Neuronal stem cell (in vitro differentiated cells): ENCODE measurements around the gene AKAP6.

ENCODE experiments used
- DNase-seq: peaks from one replicate; pipeline ENCODE4 v3.0.0-alpha.2; 2013; ENCODE audit warnings: low spot score
- H2AFZ ChIP-seq: one replicate; pipeline ENCODE4 v1.6.1; 2013; ENCODE audit warnings: mild to moderate bottlenecking, low read length, inconsistent platforms
- H2AK5ac ChIP-seq: 2 replicates; pipeline ENCODE4 v1.6.1; 2013; ENCODE audit warnings: low read depth, mild to moderate bottlenecking, inconsistent platforms, low read length, moderate library complexity, mixed read lengths
- H2BK120ac ChIP-seq: 2 replicates; pipeline ENCODE4 v1.6.1; 2013; ENCODE audit warnings: low read depth, mild to moderate bottlenecking, inconsistent platforms, low read length, moderate library complexity, mixed read lengths
- H2BK12ac ChIP-seq: one replicate; pipeline ENCODE4 v1.6.1; 2013; ENCODE audit warnings: low read length, inconsistent platforms
- H2BK15ac ChIP-seq: 2 replicates; pipeline ENCODE4 v1.6.1; 2013; ENCODE audit warnings: mild to moderate bottlenecking, low read length, inconsistent platforms, mixed read lengths
- H2BK5ac ChIP-seq: one replicate; pipeline ENCODE4 v1.6.1; 2013; ENCODE audit warnings: inconsistent platforms, mild to moderate bottlenecking, low read length, moderate library complexity
- H3K14ac ChIP-seq: one replicate; pipeline ENCODE4 v1.6.1; 2013; ENCODE audit warnings: low read length, inconsistent platforms
- H3K18ac ChIP-seq: 2 replicates; pipeline ENCODE4 v1.6.1; 2013; ENCODE audit warnings: low read length, inconsistent platforms
- H3K23ac ChIP-seq: 2 replicates; pipeline ENCODE4 v1.6.1; 2013; ENCODE audit warnings: low read depth, mild to moderate bottlenecking, mixed read lengths, low read length, inconsistent platforms; ENCODE audit not compliant: poor library complexity
- H3K27ac ChIP-seq: replicated peaks from 3 replicates; pipeline ENCODE4 v1.5.1; 2013; ENCODE audit warnings: low read length, inconsistent platforms
- H3K27me3 ChIP-seq, 3 experiments: 2 replicates each; pipeline ENCODE4 v1.6.1; 2013; ENCODE audit warnings: low read length in 3 of 3, mild to moderate bottlenecking in 2 of 3, inconsistent platforms in 1 of 3, low read depth in 1 of 3, mixed read lengths in 1 of 3, moderate library complexity in 1 of 3; ENCODE audit not compliant: control insufficient read depth in 3 of 3, insufficient read depth in 3 of 3
- H3K36me3 ChIP-seq, 2 donors: replicated peaks in 1 of 2; 2 replicates each; pipeline ENCODE4 v1.6.1; 2013; ENCODE audit warnings: low read length in 2 of 2; ENCODE audit not compliant: control insufficient read depth in 2 of 2, insufficient read depth in 2 of 2
- H3K4ac ChIP-seq: 2 replicates; pipeline ENCODE4 v1.6.1; 2013; ENCODE audit warnings: inconsistent platforms, mild to moderate bottlenecking, low read length, moderate library complexity
- H3K4me1 ChIP-seq, 2 donors: 1 replicate in 1 of 2; 2 replicates in 1 of 2; pipeline ENCODE4 v1.6.1; 2013; ENCODE audit warnings: low read length in 2 of 2, low read depth in 1 of 2; ENCODE audit not compliant: control insufficient read depth in 2 of 2, insufficient read depth in 1 of 2
- H3K4me2 ChIP-seq: one replicate; pipeline ENCODE4 v1.6.1; 2013; ENCODE audit warnings: mild to moderate bottlenecking, low read length, inconsistent platforms; ENCODE audit not compliant: insufficient read depth, poor library complexity, severe bottlenecking
- H3K4me3 ChIP-seq, 2 donors: 2 replicates each; pipeline ENCODE4 v1.5.1; 2013; ENCODE audit warnings: low read length in 2 of 2, mild to moderate bottlenecking in 2 of 2, inconsistent platforms in 1 of 2, moderate library complexity in 1 of 2
- H3K79me1 ChIP-seq: one replicate; pipeline ENCODE4 v1.6.1; 2013; ENCODE audit warnings: low read depth, mild to moderate bottlenecking, inconsistent platforms, low read length, moderate library complexity
- H3K9ac ChIP-seq: one replicate; pipeline ENCODE4 v1.6.1; 2013; ENCODE audit warnings: mild to moderate bottlenecking, low read depth, low read length, inconsistent platforms; ENCODE audit not compliant: poor library complexity
- H3K9me3 ChIP-seq, 2 donors: replicated peaks in 1 of 2; 2 replicates each; pipeline versions ENCODE3 to v1.6.1; 2013; ENCODE audit warnings: low read length in 2 of 2, mild to moderate bottlenecking in 2 of 2, inconsistent platforms in 1 of 2, low read depth in 1 of 2, mixed read lengths in 1 of 2, moderate library complexity in 1 of 2; ENCODE audit not compliant: control insufficient read depth in 2 of 2, insufficient read depth in 1 of 2
- H4K8ac ChIP-seq: one replicate; pipeline ENCODE4 v1.6.1; 2013; ENCODE audit warnings: low read depth, mild to moderate bottlenecking, inconsistent platforms, low read length, moderate library complexity
- H4K91ac ChIP-seq: one replicate; pipeline ENCODE4 v1.6.1; 2013; ENCODE audit warnings: low read length, low read depth, mild to moderate bottlenecking, inconsistent platforms; ENCODE audit not compliant: poor library complexity
- WGBS, 2 donors: extraction: QIAGEN DNeasy Blood & Tissue Kit; methylation state at CpG; one replicate each; pipeline ENCODE4 v1.1.7; 2013; ENCODE audit warnings: missing lambda C conversion rate in 2 of 2, mixed read lengths in 1 of 2; ENCODE audit not compliant: insufficient read length in 2 of 2, insufficient replicate concordance in 1 of 2; ENCODE audit errors: extremely low coverage in 2 of 2; 5-methylcytosine and 5-hydroxymethylcytosine counted together

AKAP6 gene

GRCh38 chr14:32677129-32677780 is 348.2 kb downstream of the AKAP6 start:
- Histone ChIP-seq H3K18ac (no peak overlapping the region), H3K9ac (no peak overlapping the region), H3K4me2 (no peak overlapping the region), H4K91ac (no peak overlapping the region), H2BK5ac (no peak overlapping the region), H2BK120ac (no peak overlapping the region), H3K79me1 (no peaks in the 10 kb centered on the region), H2BK12ac (no peak overlapping the region), H3K4me3 (no peak overlapping the region), H3K23ac (no peak overlapping the region), H3K4me1 (peaks cover 5 to 12% of the 10 kb centered on the region in 2 donors), H3K9me3 (peaks cover 0 to 2% of the 10 kb centered on the region in 2 donors), H3K14ac (no peak overlapping the region), H3K36me3 (no peaks in the 10 kb centered on the region), H3K27ac (no peak overlapping the region), H2BK15ac (no peak overlapping the region), H2AFZ (no peak overlapping the region), H3K27me3 (no peaks in the 10 kb centered on the region), H3K4ac (no peak overlapping the region), H2AK5ac (no peak overlapping the region), H4K8ac (no peak overlapping the region)
- whole genome bisulfite sequencing, 2 donors, result no CpG with 5 or more reads among the region's 5 CpGs
- DNase-seq, result no peak

DNA sequence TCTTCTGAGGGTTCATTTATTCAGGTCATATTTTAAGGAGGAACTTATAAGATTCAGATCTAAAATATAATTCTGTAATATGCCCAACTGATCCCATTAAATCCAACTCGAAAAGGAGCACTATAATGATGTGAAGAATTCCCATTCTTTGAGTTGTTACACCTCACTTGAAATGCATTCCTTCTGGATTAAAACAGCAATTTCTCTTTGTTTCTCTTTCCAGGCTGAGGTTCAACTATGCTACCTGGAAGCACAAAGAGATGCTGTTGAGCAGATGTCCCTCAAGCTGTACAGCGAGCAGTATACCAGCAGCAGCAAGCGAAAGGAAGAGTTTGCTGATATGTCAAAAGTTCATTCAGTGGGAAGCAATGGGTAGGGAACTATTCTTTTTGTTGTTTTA is 349.0 kb downstream of the AKAP6 start:
- H3K79me1 ChIP-seq, result no peaks in the 10 kb centered on the region
- no CpG with 5 or more reads among the region's 3 CpGs for WGBS, 2 donors

GRCh38 chr14:32679927-32680612 is 351.0 kb downstream of the AKAP6 start:
- H4K91ac ChIP-seq, result no peak overlapping the region
- no peaks in the 10 kb centered on the region for H3K79me1 ChIP-seq
- no peak overlapping the region for H2BK12ac ChIP-seq
- H2BK120ac ChIP-seq, result no peak overlapping the region
- no peak overlapping the region for H2AK5ac ChIP-seq
- H3K14ac ChIP-seq, result no peak overlapping the region
- no peak overlapping the region for H2BK5ac ChIP-seq
- H3K18ac ChIP-seq, result no peak overlapping the region
- H3K4me1 ChIP-seq, result peaks cover 5 to 12% of the 10 kb centered on the region in 2 donors
- no CpG with 5 or more reads among the region's 2 CpGs for WGBS, 2 donors
- no peak overlapping the region for H2BK15ac ChIP-seq
- H2AFZ ChIP-seq, result peak overlapping the region; percentile 36
- no peak overlapping the region for H3K4ac ChIP-seq
- no peak overlapping the region for H3K9ac ChIP-seq
- DNase-seq, result no peak
- no peak overlapping the region for H3K4me3 ChIP-seq
- no peaks in the 10 kb centered on the region for H3K9me3 ChIP-seq
- no peak overlapping the region for H4K8ac ChIP-seq
- no peaks in the 10 kb centered on the region for H3K36me3 ChIP-seq
- H3K27me3 ChIP-seq, result no peaks in the 10 kb centered on the region
- no peak overlapping the region for H3K23ac ChIP-seq
- H3K4me2 ChIP-seq, result no peak overlapping the region
- H3K27ac ChIP-seq, result no peak overlapping the region

More for the DNA sequence above, 349.0 kb downstream of the AKAP6 start:
- H3K18ac ChIP-seq, result no peak overlapping the region
- no peak overlapping the region for H2BK5ac ChIP-seq
- H4K91ac ChIP-seq, result no peak overlapping the region
- no peak overlapping the region for H3K14ac ChIP-seq
- no peak overlapping the region for H2BK120ac ChIP-seq
- H3K4me2 ChIP-seq, result no peak overlapping the region
- no peak overlapping the region for H4K8ac ChIP-seq
- no peak overlapping the region for H3K9ac ChIP-seq
- H2AFZ ChIP-seq, result no peak overlapping the region
- no peak overlapping the region for H2AK5ac ChIP-seq
- no peaks in the 10 kb centered on the region for H3K9me3 ChIP-seq
- no peak overlapping the region for H2BK12ac ChIP-seq
- H3K27ac ChIP-seq, result no peak overlapping the region
- no peak overlapping the region for H3K23ac ChIP-seq
- H3K36me3 ChIP-seq, result no peaks in the 10 kb centered on the region
- H3K27me3 ChIP-seq, result no peaks in the 10 kb centered on the region
- no peak overlapping the region for H3K4me3 ChIP-seq
- DNase-seq, result no peak
- peaks cover 5 to 12% of the 10 kb centered on the region in 2 donors for H3K4me1 ChIP-seq
- no peak overlapping the region for H2BK15ac ChIP-seq
- no peak overlapping the region for H3K4ac ChIP-seq

DNA sequence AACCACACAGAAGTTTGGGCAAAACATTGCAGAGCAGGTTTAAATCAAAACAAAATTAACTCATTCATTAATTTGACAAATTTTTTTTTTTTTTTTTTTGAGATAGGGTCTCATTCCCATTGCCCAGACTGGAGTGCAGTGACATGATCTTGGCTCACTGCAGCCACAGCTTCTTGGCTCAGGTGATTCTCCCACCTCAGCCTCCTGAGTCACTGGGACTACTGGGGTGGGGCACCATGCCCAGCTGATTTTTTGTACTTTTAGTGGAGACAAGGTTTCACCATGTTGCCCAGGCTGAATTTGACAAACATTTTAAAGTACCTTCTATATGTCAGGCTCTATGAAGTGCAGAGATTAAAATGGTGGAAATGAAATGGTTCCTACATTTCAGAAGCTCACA is 352.5 kb downstream of the AKAP6 start:
- no peak overlapping the region for H3K18ac ChIP-seq
- H3K4me2 ChIP-seq, result no peak overlapping the region
- H3K14ac ChIP-seq, result no peak overlapping the region
- H3K9ac ChIP-seq, result no peak overlapping the region
- H3K4me3 ChIP-seq, result no peak overlapping the region
- peaks cover 5 to 12% of the 10 kb centered on the region in 2 donors for H3K4me1 ChIP-seq
- no peak overlapping the region for H2AK5ac ChIP-seq
- H2AFZ ChIP-seq, result peak overlapping the region; percentile 0
- no peak overlapping the region for H4K8ac ChIP-seq
- H3K4ac ChIP-seq, result no peak overlapping the region
- H3K36me3 ChIP-seq, result no peaks in the 10 kb centered on the region
- H2BK5ac ChIP-seq, result no peak overlapping the region
- H3K23ac ChIP-seq, result no peak overlapping the region
- H2BK15ac ChIP-seq, result no peak overlapping the region
- H2BK120ac ChIP-seq, result no peak overlapping the region
- H2BK12ac ChIP-seq, result no peak overlapping the region
- no peaks in the 10 kb centered on the region for H3K9me3 ChIP-seq
- no peaks in the 10 kb centered on the region for H3K79me1 ChIP-seq
- H3K27ac ChIP-seq, result no peak overlapping the region
- no peak overlapping the region for H4K91ac ChIP-seq
- H3K27me3 ChIP-seq, result no peaks in the 10 kb centered on the region
- DNase-seq, result no peak
